ENCODE measurements around the gene TBX20. TPM values are rescaled to one million over a fixed set of nuclear protein-coding genes. Genes with fewer than 3 reads are reported as not detected.

The TBX20 gene
- total RNA-seq, 1 donor from 2014 or later, result 0.49 TPM

DNA sequence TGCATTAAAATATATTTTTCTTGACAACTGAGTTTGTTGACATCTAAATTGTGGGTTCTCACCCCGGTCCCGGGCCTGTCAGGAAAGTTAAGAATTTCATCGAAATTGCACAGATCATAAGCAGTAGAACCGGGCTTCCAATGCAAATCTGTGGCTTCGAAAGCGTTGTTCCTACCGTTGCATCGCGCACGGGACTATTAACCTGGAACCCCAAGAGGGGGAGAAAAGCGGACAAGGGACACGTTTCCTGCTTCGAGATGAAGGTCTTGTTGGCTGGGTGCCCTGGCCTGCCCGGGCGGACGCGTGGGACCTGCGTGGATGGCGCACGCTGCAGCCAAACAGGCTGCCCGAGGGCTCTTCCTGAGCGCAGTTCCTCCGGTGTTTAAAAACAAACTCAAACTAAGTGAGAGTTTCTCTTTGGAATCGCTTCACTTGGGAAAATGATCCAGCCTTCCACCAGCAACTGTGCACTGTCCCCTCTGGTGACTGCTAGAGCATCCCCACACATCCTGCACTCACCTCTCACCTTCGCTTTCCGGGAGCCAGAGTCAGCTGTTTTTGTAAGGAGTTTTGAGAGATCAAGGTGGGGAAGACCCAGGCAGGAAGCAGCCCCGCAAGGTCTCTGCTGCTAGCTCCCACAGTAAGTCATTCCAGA lies 5.1 kb upstream of the TBX20 start:
- no peak for DNase-seq (ENCODE audit: extremely low spot score in 2 of 2)
- Histone ChIP-seq H3K4me1 (peaks cover 15% of the 10 kb centered on the region), H3K27ac (no peak overlapping the region), H3K36me3 (no peaks in the 10 kb centered on the region), H3K9me3 (no peaks in the 10 kb centered on the region), H3K4me3 (no peak overlapping the region), H3K27me3 (peaks cover 28% of the 10 kb centered on the region)
- intact Hi-C loops (cut with DNase I), result no loop called here
- TF ChIP-seq, protein P1, sequence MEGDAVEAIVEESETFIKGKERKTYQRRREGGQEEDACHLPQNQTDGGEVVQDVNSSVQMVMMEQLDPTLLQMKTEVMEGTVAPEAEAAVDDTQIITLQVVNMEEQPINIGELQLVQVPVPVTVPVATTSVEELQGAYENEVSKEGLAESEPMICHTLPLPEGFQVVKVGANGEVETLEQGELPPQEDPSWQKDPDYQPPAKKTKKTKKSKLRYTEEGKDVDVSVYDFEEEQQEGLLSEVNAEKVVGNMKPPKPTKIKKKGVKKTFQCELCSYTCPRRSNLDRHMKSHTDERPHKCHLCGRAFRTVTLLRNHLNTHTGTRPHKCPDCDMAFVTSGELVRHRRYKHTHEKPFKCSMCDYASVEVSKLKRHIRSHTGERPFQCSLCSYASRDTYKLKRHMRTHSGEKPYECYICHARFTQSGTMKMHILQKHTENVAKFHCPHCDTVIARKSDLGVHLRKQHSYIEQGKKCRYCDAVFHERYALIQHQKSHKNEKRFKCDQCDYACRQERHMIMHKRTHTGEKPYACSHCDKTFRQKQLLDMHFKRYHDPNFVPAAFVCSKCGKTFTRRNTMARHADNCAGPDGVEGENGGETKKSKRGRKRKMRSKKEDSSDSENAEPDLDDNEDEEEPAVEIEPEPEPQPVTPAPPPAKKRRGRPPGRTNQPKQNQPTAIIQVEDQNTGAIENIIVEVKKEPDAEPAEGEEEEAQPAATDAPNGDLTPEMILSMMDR (IDR thresholded peaks at IDR 0.05), result no peak
- TF ChIP-seq POLR2AphosphoS5 (IDR thresholded peaks at IDR 0.05; ENCODE audit: insufficient read depth in 1 of 2, low read depth in 1 of 2), result no peak
- TF ChIP-seq POLR2A (IDR thresholded peaks at IDR 0.05), result no peak

- DNase-seq (ENCODE audit: extremely low spot score in 2 of 2), result no peak
- Histone ChIP-seq H3K36me3 (no peaks in the 10 kb centered on the region), H3K27ac (no peak overlapping the region), H3K27me3 (peaks cover 35% of the 10 kb centered on the region), H3K4me1 (peaks cover 21% of the 10 kb centered on the region), H3K4me3 (no peak overlapping the region), H3K9me3 (no peaks in the 10 kb centered on the region)
- TF ChIP-seq POLR2AphosphoS5 (IDR thresholded peaks at IDR 0.05; ENCODE audit: insufficient read depth in 1 of 2, low read depth in 1 of 2), result no peak
- TF ChIP-seq POLR2A (IDR thresholded peaks at IDR 0.05), result no peak
- TF ChIP-seq, protein P1 (IDR thresholded peaks at IDR 0.05), result no peak
- intact Hi-C loops (cut with DNase I), result no loop called here
These were observed 4.4 kb upstream of the TBX20 start for GRCh38 chr7:35258125-35258867.

DNA sequence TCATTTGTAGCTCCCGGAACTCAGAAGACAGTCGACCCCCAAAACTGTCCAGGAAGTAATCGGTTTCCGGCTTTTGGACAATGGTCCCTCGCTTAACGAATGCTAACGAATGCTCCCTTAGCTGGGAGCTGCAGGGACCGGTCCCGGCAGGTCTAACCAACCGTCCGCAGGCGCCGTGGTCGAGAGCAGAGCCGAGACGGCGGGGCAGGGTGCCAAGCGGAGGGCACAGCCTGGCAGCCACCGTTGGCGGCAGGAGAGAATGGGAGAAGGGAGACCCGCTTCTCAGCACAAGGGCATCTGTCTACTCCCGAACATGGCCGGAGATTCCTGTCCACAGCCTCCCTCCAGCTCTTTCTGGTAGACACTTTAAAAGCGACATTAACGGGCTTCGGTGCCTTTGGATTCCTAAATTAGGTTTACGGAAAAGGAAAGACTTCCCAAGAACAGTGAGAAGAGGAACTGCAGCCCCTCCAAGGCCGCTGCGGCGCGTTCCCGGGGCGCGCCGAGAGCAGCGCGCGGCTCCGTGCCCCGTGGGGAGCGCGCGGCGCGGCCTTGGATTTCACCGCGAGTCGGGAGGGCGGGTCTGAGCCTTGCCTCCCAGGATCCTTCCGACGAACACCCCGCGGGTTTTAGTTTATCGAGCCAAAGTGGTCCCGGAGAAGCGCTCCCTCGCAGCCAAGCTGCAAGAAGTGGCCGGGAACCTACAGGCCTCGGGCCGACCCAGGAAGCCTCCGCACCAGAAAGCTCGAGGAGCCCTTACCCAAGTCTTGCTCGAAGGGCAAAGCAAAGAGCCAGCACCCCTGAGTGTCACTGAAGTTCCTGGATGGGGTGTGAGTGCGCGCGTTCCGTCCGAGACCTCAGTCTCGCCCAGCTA lies 3.6 kb upstream of the TBX20 start:
- no peak overlapping the region for H3K27ac ChIP-seq
- DNase-seq (ENCODE audit: extremely low spot score in 2 of 2), result no peak
- H3K27me3 ChIP-seq, result peaks cover 38% of the 10 kb centered on the region
- TF ChIP-seq POLR2A (IDR thresholded peaks at IDR 0.05), result no peak
- TF ChIP-seq, protein P1 (IDR thresholded peaks at IDR 0.05), result no peak
- TF ChIP-seq POLR2AphosphoS5 (IDR thresholded peaks at IDR 0.05; ENCODE audit: insufficient read depth in 1 of 2, low read depth in 1 of 2), result no peak
- H3K9me3 ChIP-seq, result no peaks in the 10 kb centered on the region
- H3K4me3 ChIP-seq, result no peak overlapping the region
- intact Hi-C loops (cut with DNase I), result no loop called here
- no peaks in the 10 kb centered on the region for H3K36me3 ChIP-seq
- H3K4me1 ChIP-seq, result peaks cover 24% of the 10 kb centered on the region

DNA sequence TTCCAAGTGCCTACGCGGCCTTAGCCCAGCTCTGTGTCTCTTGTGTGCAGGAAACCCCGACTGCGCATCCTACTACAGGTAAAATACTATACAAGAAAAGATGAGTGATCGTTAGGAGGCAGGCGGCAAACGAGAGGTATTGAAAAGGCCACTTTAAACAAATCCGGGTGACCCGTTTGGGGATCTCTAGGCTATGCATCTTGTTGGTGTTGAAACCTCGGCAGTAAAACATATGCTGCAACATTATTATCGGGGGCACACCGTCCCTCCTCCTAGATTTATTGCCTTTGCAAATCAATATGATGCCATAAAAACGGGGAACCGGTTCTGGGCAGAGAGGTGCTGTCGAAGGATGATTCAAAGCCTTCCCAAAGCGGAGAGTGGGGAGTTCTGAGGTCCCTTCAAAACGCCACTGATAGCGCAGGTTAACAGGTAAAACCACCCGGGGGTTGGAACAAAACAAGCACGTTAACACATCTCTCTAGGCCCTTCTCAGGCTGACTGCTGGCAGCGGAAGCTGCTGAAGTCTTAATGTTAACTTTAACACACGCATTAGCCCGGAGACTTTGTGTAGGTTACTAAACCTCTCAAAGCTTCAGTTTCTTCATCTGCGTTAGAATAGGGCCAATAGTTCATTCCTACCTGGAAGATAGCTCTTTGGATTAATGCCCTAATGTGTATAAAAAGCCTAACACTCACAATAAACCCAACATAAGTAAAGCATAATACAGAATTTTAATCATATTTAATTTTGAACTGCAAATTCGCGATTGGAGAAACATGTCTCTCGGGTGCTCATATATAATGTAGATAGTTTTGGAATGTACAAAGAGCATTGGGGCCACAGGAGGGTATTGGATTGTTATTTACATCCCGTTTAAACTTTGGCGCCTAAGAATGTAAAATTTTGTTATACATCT lies 2.6 kb upstream of the TBX20 start:
- no peaks in the 10 kb centered on the region for H3K36me3 ChIP-seq
- H3K27me3 ChIP-seq, result peaks cover 38% of the 10 kb centered on the region

More for the DNA sequence above, 2.6 kb upstream of the TBX20 start:
- DNase-seq (ENCODE audit: extremely low spot score in 2 of 2), result no peak
- H3K4me1 ChIP-seq, result peaks cover 19% of the 10 kb centered on the region
- intact Hi-C loops (cut with DNase I), result no loop called here
- H3K27ac ChIP-seq, result no peak overlapping the region
- TF ChIP-seq POLR2AphosphoS5 (IDR thresholded peaks at IDR 0.05; ENCODE audit: insufficient read depth in 1 of 2, low read depth in 1 of 2), result no peak
- TF ChIP-seq POLR2A (IDR thresholded peaks at IDR 0.05), result no peak
- TF ChIP-seq, protein P1 (IDR thresholded peaks at IDR 0.05), result no peak
- no peaks in the 10 kb centered on the region for H3K9me3 ChIP-seq
- H3K4me3 ChIP-seq, result no peak overlapping the region

All from vagina (tissue), 2 donors.